ENCODE measurements around the gene SLC10A3.
A peak's percentile ranks its signal among the peaks of the same experiment; 100 is the strongest.
"Not testable (repeated sequence)": the region's sequence is repeated elsewhere in the genome, so short reads cannot be mapped to it uniquely, and the experiment has no call there.

SLC10A3 gene

GRCh38 chrX:154509455-154509854 is 19.0 kb upstream of the SLC10A3 start:
- DNase-seq = no peak

DNA sequence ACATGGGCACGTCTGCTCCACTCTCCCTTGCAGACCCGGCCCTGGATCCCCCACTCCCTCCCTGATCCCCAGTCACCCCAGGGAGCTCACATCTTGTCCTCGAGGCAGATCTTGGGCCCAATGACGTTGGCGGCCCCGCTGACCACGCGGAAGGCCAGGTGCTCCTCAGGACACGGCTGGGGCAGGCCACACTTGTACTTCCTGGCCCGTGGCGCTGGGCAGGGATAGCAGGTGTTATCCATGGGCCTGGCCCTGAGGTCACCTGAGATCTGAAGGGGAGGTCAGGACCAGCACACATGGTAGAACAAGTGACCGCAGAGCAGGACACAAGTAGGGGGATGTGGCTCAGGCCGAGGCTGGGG is 17.9 kb upstream of the SLC10A3 start:
- no peak for DNase-seq

GRCh38 chrX:154507673-154508383 is 17.4 kb upstream of the SLC10A3 start:
- no peak for DNase-seq

GRCh38 chrX:154506483-154507332 is 16.3 kb upstream of the SLC10A3 start:
- no peak for DNase-seq

DNA sequence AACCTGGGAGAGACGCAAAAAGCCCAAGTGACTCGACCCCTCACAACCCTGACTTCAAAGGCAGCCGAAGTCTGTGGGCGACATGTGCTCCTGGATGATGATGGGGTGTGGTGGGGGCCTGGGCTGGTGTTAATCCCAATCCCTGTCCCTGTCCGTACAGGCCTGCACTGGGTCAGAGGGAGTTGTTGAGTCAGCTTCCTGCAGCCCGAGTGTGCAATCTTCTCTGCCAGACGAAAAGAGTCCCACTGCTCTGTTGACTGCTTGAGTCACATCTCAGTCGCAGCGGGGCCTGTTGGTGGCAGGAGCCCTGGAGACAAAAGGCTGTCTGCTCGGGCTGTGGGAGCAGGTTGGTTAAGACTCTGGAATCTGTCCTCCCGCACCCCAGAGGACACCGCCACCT is 15.3 kb upstream of the SLC10A3 start:
- DNase-seq = no peak

DNA sequence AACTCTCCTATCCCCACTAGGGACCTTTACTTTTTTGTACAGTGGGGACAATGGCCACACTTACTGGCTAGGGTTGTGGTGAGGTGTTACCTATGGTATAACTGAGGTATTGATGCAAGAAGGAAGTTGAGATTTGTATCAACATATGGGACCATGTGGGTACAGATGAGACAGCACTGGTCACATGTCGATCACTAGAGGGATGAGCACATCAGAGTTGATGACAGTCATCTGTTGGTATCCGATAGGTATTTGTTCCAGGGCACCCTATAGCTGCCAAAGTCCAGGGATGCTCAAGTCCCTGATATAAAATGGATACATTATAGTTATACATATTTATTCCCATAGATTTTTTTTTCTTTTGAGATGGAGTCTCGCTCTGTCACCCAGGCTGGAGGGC is 12.6 kb upstream of the SLC10A3 start:
- DNase-seq = no peak

GRCh38 chrX:154502098-154502497 is 11.7 kb upstream of the SLC10A3 start:
- no peak for DNase-seq

DNA sequence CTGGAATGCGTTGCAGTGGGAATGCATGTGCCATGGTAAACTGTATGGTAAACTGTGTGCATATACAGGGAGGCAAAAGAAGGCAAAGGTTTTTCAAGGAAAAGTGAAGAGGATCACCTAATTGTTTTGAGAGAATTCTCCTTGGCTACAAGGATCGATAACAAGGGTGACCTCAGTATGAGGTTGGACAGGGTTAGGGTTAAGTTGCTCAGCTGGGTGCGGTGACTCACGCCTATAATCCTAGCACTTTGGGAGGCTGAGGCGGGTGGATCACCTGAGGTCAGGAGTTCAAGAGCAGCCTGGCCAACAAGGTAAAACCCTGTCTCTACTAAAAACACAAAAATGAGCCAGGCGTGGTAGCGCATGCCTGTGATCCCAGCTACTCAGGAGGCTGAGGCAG is 11.0 kb upstream of the SLC10A3 start:
- DNase-seq = not testable (repeated sequence)

DNA sequence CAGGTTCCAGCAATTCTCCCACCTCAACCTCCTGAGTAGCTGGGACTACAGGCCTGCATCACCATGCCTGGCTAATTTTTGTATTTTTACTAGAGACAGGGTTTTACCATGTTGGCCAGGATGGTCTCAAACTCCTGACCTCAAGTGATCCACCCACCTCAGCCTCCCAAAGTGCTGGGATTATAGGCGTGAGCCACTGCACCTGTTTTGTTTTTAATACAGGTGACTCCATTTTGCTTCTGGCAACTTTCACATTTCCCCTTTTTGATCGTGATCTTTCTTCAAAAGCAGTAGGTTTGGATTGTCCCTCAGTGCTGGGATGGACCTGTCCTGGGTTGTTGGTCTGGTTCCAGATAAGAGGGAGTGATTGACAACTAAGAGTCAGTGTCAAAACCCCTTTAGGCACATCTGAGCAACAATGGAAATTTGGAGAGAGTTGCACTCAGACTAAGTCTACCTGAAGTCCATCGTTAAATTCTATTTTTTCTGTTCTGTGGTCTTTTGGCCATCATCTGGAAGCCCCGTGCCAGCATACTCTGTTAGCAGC is 6.2 kb upstream of the SLC10A3 start:
- not testable (repeated sequence) for DNase-seq

DNA sequence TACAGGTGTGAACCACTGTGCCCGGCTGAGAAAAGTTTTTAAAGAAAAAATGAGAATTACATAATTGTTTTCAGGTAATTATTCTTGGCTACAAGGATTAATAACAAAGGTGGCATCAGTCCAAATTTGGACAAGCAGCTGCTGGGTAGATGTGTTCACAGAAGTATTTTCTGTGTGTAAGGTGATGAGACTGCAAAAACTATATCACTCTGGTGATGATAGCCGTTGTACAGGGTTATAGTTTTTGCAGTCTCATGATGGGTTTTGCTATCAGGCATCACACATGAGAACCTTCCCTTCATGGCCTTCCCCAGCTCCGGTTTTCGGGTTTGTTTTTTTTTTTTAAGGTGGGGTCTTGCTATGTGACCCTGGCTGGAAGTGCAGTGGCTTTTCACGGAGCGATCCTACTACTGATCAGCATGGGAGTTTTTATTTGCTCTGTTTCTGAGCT is 5.1 kb upstream of the SLC10A3 start:
- DNase-seq = no peak

GRCh38 chrX:154494715-154495114 is 4.3 kb upstream of the SLC10A3 start:
- no peak for DNase-seq

DNA sequence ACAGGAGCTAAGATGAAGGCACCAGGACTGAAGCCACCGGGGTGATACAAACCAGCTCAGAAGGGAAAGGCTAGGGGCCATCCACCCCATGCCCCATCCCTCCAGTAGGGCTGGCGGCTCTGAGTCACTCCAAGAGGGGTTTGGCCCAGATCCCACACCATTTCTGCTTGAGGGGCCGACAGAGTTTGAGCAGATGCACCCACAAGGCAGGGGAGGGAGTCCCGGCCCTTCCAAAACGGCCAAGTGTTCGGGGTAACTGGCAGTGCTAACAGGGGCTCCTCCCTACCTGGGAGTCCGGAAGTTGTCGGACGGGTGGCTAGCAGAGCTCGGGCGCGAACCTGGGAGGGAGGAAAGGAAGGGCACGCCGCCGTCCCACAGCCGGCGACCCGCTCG is 412 bp downstream of the SLC10A3 start:
- peak; percentile 10 for DNase-seq

DNA sequence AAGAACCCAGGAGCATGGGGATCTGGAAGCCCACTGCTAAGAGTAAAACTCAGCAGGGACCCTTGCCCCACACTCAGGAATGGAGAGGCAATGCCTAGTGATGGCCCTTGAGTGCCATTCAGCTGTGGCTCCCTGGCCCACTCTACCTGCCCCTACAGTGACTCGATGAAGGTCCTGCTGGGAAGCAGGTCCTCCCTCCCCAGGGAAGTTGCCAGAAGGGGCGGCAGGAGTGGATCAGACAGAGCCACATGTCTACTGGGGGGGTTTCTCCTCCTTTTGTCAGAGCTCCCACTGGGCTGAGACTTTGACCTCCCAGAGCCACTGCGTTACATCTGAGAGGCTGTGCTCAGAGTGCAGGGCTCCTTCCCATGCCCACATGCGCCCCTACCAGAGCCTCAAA is 1.2 kb downstream of the SLC10A3 start:
- DNase-seq = no peak

DNA sequence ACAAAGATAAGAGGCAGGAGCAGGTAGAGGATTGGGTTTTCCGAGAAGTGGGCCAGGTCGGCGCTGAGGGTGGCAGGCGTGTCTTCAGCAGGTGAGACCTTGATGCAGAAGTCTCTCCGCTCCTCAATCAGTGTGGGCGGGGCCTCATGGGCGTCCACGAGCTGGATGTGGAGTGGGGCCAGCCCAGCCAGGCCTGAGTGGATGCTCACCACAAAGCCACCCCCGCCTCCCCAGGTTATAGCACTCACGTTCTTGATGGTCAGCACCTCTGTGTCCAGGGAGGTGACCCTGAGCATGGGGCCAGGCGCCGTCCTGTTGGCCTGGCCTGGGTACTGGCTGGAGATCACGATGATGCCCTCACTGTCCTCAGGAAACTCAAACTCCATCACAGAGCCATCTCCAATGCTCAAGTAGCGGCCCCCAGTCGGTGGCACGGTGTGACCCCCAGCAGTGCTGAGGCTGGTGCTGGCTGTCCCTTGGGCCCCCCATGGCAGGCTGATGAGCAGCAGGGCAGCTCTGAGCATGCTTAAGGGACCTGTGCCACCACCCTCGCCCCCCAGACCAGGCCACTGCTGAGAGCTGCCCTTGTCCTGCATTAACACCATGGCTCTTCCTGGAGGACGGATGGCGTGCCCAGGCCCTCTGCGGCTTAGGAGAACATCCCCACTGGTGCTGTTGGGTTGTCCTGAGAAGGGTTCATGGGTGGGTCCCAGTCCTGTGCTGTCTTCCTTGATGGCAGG is 1.9 kb downstream of the SLC10A3 start:
- no peak for DNase-seq

- no peak for DNase-seq
These were observed 2.7 kb downstream of the SLC10A3 start for GRCh38 chrX:154487518-154488290.

- DNase-seq = peak; percentile 15
These were observed 3.8 kb downstream of the SLC10A3 start, which contains the start of gene UBL4A for GRCh38 chrX:154486396-154487207. UBL4A (minus strand) TSS chrX:154486615; CDS start chrX:154486584, 31 bp downstream.

- DNase-seq = peak; percentile 5
These were observed 4.4 kb downstream of the SLC10A3 start for GRCh38 chrX:154486052-154486395.

DNA sequence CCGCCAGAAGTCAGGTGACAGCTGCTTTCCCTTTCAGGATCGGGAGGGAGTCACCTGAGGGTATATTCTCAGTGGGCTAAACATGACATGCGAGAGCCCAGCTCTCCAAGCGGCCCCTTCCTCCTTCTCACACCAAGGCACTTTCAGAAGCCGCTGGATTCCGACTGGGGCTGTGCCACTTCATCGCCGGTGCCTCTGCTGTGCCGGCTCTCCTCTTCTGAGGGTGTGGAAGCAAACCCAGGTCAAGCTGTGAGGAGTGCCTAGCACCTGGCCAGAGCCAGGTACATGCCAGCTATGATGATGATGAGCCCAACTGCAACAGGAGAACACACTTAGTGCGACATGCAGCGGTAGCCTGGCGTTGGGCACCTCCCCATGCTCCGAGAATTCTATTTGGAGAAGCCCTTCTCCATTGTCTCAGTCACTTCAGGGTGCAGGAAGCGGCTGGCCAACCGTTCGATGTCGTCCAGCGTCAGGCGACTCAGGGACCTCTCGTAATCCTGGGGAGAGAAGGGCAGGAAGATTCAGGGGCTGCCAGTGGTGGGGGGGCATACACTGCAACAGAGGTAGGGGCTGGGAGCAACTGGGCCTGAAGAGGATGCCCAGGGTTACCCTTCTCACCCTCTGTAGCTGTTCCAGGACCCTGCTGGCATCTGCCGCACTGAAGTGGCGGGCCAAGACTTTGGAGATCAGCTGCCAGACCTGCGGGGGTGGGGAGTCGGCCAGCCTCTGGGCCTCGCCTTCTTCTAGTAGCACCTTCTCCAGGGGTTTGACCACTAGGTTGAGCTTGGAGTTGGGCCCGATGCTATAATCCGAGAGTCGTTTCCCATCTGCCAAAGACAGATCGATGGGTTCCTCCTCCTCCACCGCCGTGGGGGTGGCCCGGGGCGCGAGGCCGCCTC is 5.0 kb downstream of the SLC10A3 start:
- no peak for DNase-seq

- DNase-seq = no peak
These were observed 5.9 kb downstream of the SLC10A3 start for GRCh38 chrX:154484255-154485149.
